RWPE2 (cell line): ENCODE data around the gene WDR1.

ENCODE experiments used
- ATAC-seq: fragments of 200-7000 bp; cut with Tn5 transposase; 3 replicates; pipeline ENCODE4 v1.9.1; 2021; ENCODE audit warnings: low read depth
- DNase-seq: peaks from one replicate; pipeline ENCODE4 v3.0.0-alpha.2; 2020; ENCODE audit warnings: low spot score
- H3K27ac ChIP-seq: fragments of 450-650 bp; 2 replicates; pipeline ENCODE4 v1.5.1; 2017; ENCODE audit warnings: mild to moderate bottlenecking; ENCODE audit not compliant: poor library complexity, severe bottlenecking
- H3K27me3 ChIP-seq: fragments of 250-450 bp; sonication (Bioruptor Pico); 2 replicates; pipeline ENCODE4 v1.5.1; 2021; ENCODE audit warnings: mild to moderate bottlenecking, moderate library complexity; ENCODE audit not compliant: insufficient read depth, poor library complexity, severe bottlenecking
- H3K36me3 ChIP-seq: fragments of 250-450 bp; sonication (Bioruptor Pico); 2 replicates; pipeline ENCODE4 v1.5.1; 2020; ENCODE audit warnings: low read depth, mild to moderate bottlenecking, moderate library complexity
- H3K4me1 ChIP-seq: fragments of 250-450 bp; sonication (Bioruptor Pico); 2 replicates; pipeline ENCODE4 v1.5.1; 2021; ENCODE audit warnings: mild to moderate bottlenecking, moderate library complexity; ENCODE audit not compliant: insufficient read depth, poor library complexity, severe bottlenecking
- H3K4me3 ChIP-seq: fragments of 250-450 bp; sonication (Bioruptor Pico); 2 replicates; pipeline ENCODE4 v1.5.1; 2021; ENCODE audit warnings: mild to moderate bottlenecking, moderate library complexity; ENCODE audit not compliant: severe bottlenecking
- H3K9me3 ChIP-seq: fragments of 250-450 bp; sonication (Bioruptor Pico); 2 replicates; pipeline ENCODE4 v1.5.1; 2021; ENCODE audit warnings: mild to moderate bottlenecking, moderate library complexity; ENCODE audit not compliant: severe bottlenecking
- CTCF ChIP-seq: fragments of 450-650 bp; IDR thresholded peaks from one replicate; pipeline ENCODE4 v1.5.1; 2017; ENCODE audit warnings: mild to moderate bottlenecking, moderate library complexity; ENCODE audit not compliant: poor library complexity, severe bottlenecking

WDR1 gene

GRCh38 chr4:10144479-10144878 lies 27.9 kb upstream of the WDR1 start:
- DNase-seq (no peak), ATAC-seq (no peak)
- H3K4me3 ChIP-seq, result no peak overlapping the region
- H3K4me1 ChIP-seq, result no peaks in the 10 kb centered on the region
- TF ChIP-seq CTCF, result no peak
- no peaks in the 10 kb centered on the region for H3K9me3 ChIP-seq
- no peaks in the 10 kb centered on the region for H3K36me3 ChIP-seq
- H3K27ac ChIP-seq, result no peak overlapping the region
- H3K27me3 ChIP-seq, result no peaks in the 10 kb centered on the region

GRCh38 chr4:10143171-10143570 lies 26.6 kb upstream of the WDR1 start:
- TF ChIP-seq CTCF, result no peak
- DNase-seq (no peak), ATAC-seq (no peak)
- no peaks in the 10 kb centered on the region for H3K9me3 ChIP-seq
- H3K36me3 ChIP-seq, result no peaks in the 10 kb centered on the region
- H3K27me3 ChIP-seq, result no peaks in the 10 kb centered on the region
- H3K27ac ChIP-seq, result no peak overlapping the region
- no peak overlapping the region for H3K4me3 ChIP-seq
- H3K4me1 ChIP-seq, result no peaks in the 10 kb centered on the region

GRCh38 chr4:10140866-10141759 lies 24.5 kb upstream of the WDR1 start:
- no peaks in the 10 kb centered on the region for H3K9me3 ChIP-seq
- H3K4me3 ChIP-seq, result no peak overlapping the region
- TF ChIP-seq CTCF, result no peak
- H3K27ac ChIP-seq, result no peak overlapping the region
- DNase-seq (no peak), ATAC-seq (no peak)
- no peaks in the 10 kb centered on the region for H3K4me1 ChIP-seq
- no peaks in the 10 kb centered on the region for H3K36me3 ChIP-seq
- H3K27me3 ChIP-seq, result no peaks in the 10 kb centered on the region

- TF ChIP-seq CTCF, result no peak
- Histone ChIP-seq H3K27me3 (no peaks in the 10 kb centered on the region), H3K9me3 (no peaks in the 10 kb centered on the region), H3K4me1 (no peaks in the 10 kb centered on the region), H3K4me3 (no peak overlapping the region), H3K27ac (no peak overlapping the region), H3K36me3 (no peaks in the 10 kb centered on the region)
- DNase-seq, result no peak
- no peak for ATAC-seq
Observed at GRCh38 chr4:10139518-10139917, 22.9 kb upstream of the WDR1 start.

- no peak for DNase-seq
- H3K9me3 ChIP-seq, result no peaks in the 10 kb centered on the region
- no peak overlapping the region for H3K27ac ChIP-seq
- H3K36me3 ChIP-seq, result no peaks in the 10 kb centered on the region
- H3K4me1 ChIP-seq, result no peaks in the 10 kb centered on the region
- TF ChIP-seq CTCF, result no peak
- no peak for ATAC-seq
- no peaks in the 10 kb centered on the region for H3K27me3 ChIP-seq
- H3K4me3 ChIP-seq, result no peak overlapping the region
Observed at GRCh38 chr4:10135260-10135659, 18.7 kb upstream of the WDR1 start.
